Measurements from ENCODE around the gene CFAP54. TPM values are rescaled to one million over a fixed set of nuclear protein-coding genes. Genes with fewer than 3 reads are reported as not detected.

The CFAP54 gene
- total RNA-seq, 1 experiment from 2014 or later = 0.56 TPM

DNA sequence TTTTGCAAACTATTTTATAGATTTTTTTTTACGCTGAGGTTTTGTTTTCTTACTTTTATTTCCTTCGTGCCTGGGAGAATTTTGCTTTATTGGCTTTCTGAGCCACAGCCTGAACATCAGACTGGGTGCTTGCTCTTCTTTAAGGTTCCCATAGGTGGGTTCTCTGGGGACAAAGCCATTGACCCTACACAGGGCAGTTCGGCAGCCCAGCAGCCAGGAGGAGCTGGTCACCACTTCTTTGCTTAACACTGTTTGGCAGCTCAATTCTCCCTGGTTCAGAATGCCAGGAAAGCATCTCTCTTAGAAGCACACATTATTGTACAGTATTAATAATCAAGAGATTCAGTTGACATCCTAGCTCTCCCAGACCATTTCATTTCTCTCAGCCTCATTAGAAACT is 276.9 kb downstream of the CFAP54 start:
- Mint-ChIP-seq H3K4me3 (ENCODE audit: unreplicated experiment) (no peak overlapping the region), H3K27ac (ENCODE audit: low read depth, unreplicated experiment) (no peak overlapping the region), H3K27me3 (ENCODE audit: insufficient read depth, unreplicated experiment) (no peaks in the 10 kb centered on the region), H3K36me3 (ENCODE audit: insufficient read depth, unreplicated experiment) (no peaks in the 10 kb centered on the region), H3K4me1 (ENCODE audit: insufficient read depth, unreplicated experiment) (no peaks in the 10 kb centered on the region), H3K9me3 (ENCODE audit: unreplicated experiment) (no peaks in the 10 kb centered on the region)
- no peak for DNase-seq (ENCODE audit: unreplicated experiment)
- no TSS peak for BruUV-seq (replicated peaks)
- TF ChIP-seq, protein P1, sequence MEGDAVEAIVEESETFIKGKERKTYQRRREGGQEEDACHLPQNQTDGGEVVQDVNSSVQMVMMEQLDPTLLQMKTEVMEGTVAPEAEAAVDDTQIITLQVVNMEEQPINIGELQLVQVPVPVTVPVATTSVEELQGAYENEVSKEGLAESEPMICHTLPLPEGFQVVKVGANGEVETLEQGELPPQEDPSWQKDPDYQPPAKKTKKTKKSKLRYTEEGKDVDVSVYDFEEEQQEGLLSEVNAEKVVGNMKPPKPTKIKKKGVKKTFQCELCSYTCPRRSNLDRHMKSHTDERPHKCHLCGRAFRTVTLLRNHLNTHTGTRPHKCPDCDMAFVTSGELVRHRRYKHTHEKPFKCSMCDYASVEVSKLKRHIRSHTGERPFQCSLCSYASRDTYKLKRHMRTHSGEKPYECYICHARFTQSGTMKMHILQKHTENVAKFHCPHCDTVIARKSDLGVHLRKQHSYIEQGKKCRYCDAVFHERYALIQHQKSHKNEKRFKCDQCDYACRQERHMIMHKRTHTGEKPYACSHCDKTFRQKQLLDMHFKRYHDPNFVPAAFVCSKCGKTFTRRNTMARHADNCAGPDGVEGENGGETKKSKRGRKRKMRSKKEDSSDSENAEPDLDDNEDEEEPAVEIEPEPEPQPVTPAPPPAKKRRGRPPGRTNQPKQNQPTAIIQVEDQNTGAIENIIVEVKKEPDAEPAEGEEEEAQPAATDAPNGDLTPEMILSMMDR (IDR thresholded peaks at IDR 0.05; ENCODE audit: unreplicated experiment) = no peak
- intact Hi-C loops (cut with micrococcal nuclease) = no loop called here
- ChIA-PET CTCF (interaction anchor here (0.6 to 0.7 kb wide), 2 partner anchors 80 to 1107 kb away, joined by 3 to 5 read pairs; no protein-coding TSS in a partner anchor), POLR2A (no interaction called here)

DNA sequence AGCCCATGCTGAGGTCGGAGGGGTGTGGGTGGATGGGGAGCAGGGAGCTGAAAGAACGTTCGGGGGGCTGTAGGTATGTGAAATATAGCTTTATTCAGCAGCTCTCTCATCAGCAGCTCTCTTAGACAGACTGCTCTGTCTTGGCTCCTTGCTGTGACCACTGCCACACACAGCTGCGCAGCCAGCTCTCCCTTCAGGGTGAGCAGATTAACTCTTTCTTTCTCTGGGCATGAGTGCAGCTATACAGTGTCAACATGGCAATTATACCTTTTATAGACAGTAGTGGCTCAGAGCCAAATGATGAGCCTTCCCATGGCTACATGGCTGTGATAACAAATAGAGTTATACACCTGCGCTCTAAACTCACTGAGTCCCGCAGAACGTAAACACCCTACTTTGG is 280.0 kb downstream of the CFAP54 start:
- H3K27me3 Mint-ChIP-seq (ENCODE audit: insufficient read depth, unreplicated experiment) = no peaks in the 10 kb centered on the region
- CTCF ChIA-PET = interaction anchor here (0.9 kb wide), 1 partner anchor 164 kb away, joined by 3 read pairs; no protein-coding TSS in a partner anchor
- no peak overlapping the region for H3K4me3 Mint-ChIP-seq (ENCODE audit: unreplicated experiment)
- no peak for DNase-seq (ENCODE audit: unreplicated experiment)
- intact Hi-C loops (cut with micrococcal nuclease) = no loop called here
- H3K36me3 Mint-ChIP-seq (ENCODE audit: insufficient read depth, unreplicated experiment) = no peaks in the 10 kb centered on the region
- BruUV-seq (replicated peaks) = no TSS peak
- H3K27ac Mint-ChIP-seq (ENCODE audit: low read depth, unreplicated experiment) = no peak overlapping the region
- H3K9me3 Mint-ChIP-seq (ENCODE audit: unreplicated experiment) = no peaks in the 10 kb centered on the region
- no peaks in the 10 kb centered on the region for H3K4me1 Mint-ChIP-seq (ENCODE audit: insufficient read depth, unreplicated experiment)
- POLR2A ChIA-PET = no interaction called here
- TF ChIP-seq, protein P1 (IDR thresholded peaks at IDR 0.05; ENCODE audit: unreplicated experiment) = no peak

DNA sequence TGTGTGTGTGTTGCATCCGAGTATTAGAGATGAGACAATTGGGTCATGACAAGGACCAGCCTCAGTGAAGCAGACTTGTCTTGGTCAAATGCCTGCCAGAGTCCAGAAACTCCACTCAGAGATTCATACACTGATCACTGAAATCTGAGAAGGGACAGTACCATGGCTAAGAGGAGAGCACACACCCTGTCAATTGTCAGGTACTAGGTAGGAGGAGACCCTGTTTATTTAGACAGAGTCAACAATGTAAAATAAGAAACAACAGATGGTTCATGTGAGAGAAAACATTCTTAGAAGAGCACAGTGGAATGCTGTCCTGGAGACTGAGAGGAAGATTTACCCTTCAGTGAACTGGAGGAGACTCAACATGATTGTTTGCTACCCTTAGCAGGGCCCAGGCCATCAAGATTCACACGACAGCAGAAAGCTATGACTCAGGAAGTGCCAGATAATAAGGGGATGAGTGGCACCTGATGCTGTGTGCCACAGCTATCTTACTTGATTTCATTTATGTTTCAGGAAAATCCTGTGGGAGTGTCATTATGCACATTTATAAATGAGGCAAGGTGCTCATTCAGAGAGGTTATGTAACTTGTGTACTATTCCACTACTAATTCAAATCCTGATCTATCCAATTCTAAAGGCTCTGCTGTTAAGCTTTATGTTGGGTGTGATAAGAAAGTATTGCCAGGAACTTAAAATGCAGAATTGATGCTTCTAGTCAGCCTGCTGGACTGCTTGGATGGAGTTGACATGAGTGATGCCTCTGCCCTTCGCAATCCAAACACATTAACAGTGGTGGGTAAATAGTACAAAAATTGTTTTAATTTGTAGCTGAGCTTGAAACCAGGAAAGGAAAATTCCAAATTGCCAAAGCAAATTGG is 281.1 kb downstream of the CFAP54 start:
- no peaks in the 10 kb centered on the region for H3K9me3 Mint-ChIP-seq (ENCODE audit: unreplicated experiment)
- intact Hi-C loops (cut with micrococcal nuclease) = no loop called here
- ChIA-PET POLR2A (interaction anchor here (0.6 kb wide), 1 partner anchor 207 kb away, joined by 5 read pairs; no protein-coding TSS in a partner anchor), CTCF (no interaction called here)
- DNase-seq (ENCODE audit: unreplicated experiment) = no peak
- H3K27ac Mint-ChIP-seq (ENCODE audit: low read depth, unreplicated experiment) = no peak overlapping the region
- TF ChIP-seq, protein P1 (IDR thresholded peaks at IDR 0.05; ENCODE audit: unreplicated experiment) = no peak
- no peaks in the 10 kb centered on the region for H3K4me1 Mint-ChIP-seq (ENCODE audit: insufficient read depth, unreplicated experiment)
- no peak overlapping the region for H3K4me3 Mint-ChIP-seq (ENCODE audit: unreplicated experiment)
- H3K36me3 Mint-ChIP-seq (ENCODE audit: insufficient read depth, unreplicated experiment) = no peaks in the 10 kb centered on the region
- BruUV-seq (replicated peaks) = no TSS peak
- H3K27me3 Mint-ChIP-seq (ENCODE audit: insufficient read depth, unreplicated experiment) = no peaks in the 10 kb centered on the region

DNA sequence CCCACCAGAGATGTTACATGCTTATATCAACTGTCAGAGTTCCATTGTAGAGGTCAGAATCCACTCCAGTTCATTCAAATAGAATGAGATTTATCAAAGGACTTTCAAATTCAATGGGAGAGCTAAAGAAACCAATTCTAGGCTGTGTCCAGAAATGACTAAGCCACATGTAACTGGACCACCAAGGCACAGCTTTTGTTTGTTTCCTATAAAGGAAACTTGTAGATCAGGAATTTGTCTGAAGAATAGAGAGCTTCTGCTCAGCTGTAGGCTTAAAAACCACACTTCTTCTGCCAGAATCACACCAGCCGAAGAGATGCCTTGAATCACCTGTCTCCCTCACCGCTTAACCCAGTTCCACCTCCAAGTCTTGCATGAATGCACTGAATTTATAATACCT is 283.7 kb downstream of the CFAP54 start:
- H3K4me3 Mint-ChIP-seq (ENCODE audit: unreplicated experiment) = no peak overlapping the region
- no peaks in the 10 kb centered on the region for H3K36me3 Mint-ChIP-seq (ENCODE audit: insufficient read depth, unreplicated experiment)
- H3K9me3 Mint-ChIP-seq (ENCODE audit: unreplicated experiment) = no peaks in the 10 kb centered on the region
- ChIA-PET CTCF (no interaction called here), POLR2A (interaction anchor here (0.6 kb wide), 1 partner anchor 296 kb away, joined by 3 read pairs; no protein-coding TSS in a partner anchor)
- intact Hi-C loops (cut with micrococcal nuclease) = no loop called here
- no peaks in the 10 kb centered on the region for H3K27me3 Mint-ChIP-seq (ENCODE audit: insufficient read depth, unreplicated experiment)
- no peak for DNase-seq (ENCODE audit: unreplicated experiment)
- TF ChIP-seq, protein P1 (IDR thresholded peaks at IDR 0.05; ENCODE audit: unreplicated experiment) = no peak
- no peak overlapping the region for H3K27ac Mint-ChIP-seq (ENCODE audit: low read depth, unreplicated experiment)
- BruUV-seq (replicated peaks) = no TSS peak
- H3K4me1 Mint-ChIP-seq (ENCODE audit: insufficient read depth, unreplicated experiment) = no peaks in the 10 kb centered on the region
